ENCODE results near the gene ALG8. TPM values are rescaled to one million over a fixed set of nuclear protein-coding genes. Genes with fewer than 3 reads are reported as not detected.
"Not testable (repeated sequence)": the region's sequence is repeated elsewhere in the genome, so short reads cannot be mapped to it uniquely, and the experiment has no call there.

The ALG8 gene
- total RNA-seq, result 10 to 100 TPM; 42.9 to 72.1 TPM

- DNase-seq (ENCODE audit: low spot score in 2 of 2), result peak; percentile 96 to 97
- Mint-ChIP-seq H3K27ac (peak within 1 kb of the TSS; percentile 91 to 94), H3K36me3 (peaks cover 32 to 52% of the 10 kb centered on the region in 2 donors), H3K9me3 (no peaks in the 10 kb centered on the region)
- peak; percentile 93 to 97 for ATAC-seq
Measured at GRCh38 chr11:78139422-78140391, at the start of gene ALG8. TSS of gene ALG8 (minus strand) at chr11:78139626. CDS start at chr11:78139588, 38 bp downstream.

GRCh38 chr11:78188286-78189173 lies 49.1 kb upstream of the ALG8 start, which contains the start of the genes KCTD21 and USP35:
TSS of gene KCTD21 (minus strand) at chr11:78188626. CDS start at chr11:78174554, 14,072 bp downstream.
TSS of gene USP35 (plus strand) at chr11:78188919. CDS start at chr11:78196246, 7,327 bp downstream.
- peaks cover 25 to 26% of the 10 kb centered on the region in 2 donors for H3K36me3 Mint-ChIP-seq
- ATAC-seq (peak; percentile 79 to 90), DNase-seq (ENCODE audit: low spot score in 2 of 2) (peak; percentile 91 to 92)
- H3K27ac Mint-ChIP-seq, result peak within 1 kb of the TSS; percentile 97 to 99
- H3K9me3 Mint-ChIP-seq, result no peaks in the 10 kb centered on the region

- H3K36me3 Mint-ChIP-seq, result peaks cover 28 to 32% of the 10 kb centered on the region in 2 donors
- DNase-seq (ENCODE audit: low spot score in 2 of 2) (peak; percentile 76 to 90), ATAC-seq (peak; percentile 78 to 82)
- peak overlapping the region; percentile 97 to 99 for H3K27ac Mint-ChIP-seq
- no peaks in the 10 kb centered on the region for H3K9me3 Mint-ChIP-seq
Measured at GRCh38 chr11:78187366-78188285, 48.2 kb upstream of the ALG8 start.

GRCh38 chr11:78181185-78181584 lies 41.8 kb upstream of the ALG8 start:
- no peak overlapping the region for H3K27ac Mint-ChIP-seq
- no peak for ATAC-seq
- H3K9me3 Mint-ChIP-seq, result peaks cover 0 to 11% of the 10 kb centered on the region in 2 donors
- DNase-seq (ENCODE audit: low spot score in 2 of 2), result no peak
- H3K36me3 Mint-ChIP-seq, result peaks cover 6 to 37% of the 10 kb centered on the region in 2 donors

GRCh38 chr11:78180751-78181150 lies 41.3 kb upstream of the ALG8 start:
- Mint-ChIP-seq H3K36me3 (peaks cover 6 to 40% of the 10 kb centered on the region in 2 donors), H3K27ac (no peak overlapping the region), H3K9me3 (peaks cover 0 to 13% of the 10 kb centered on the region in 2 donors)
- DNase-seq (ENCODE audit: low spot score in 2 of 2) (no peak), ATAC-seq (peak in 1 of 2 donors; percentile 45)

- DNase-seq (ENCODE audit: low spot score in 2 of 2), result no peak
- H3K36me3 Mint-ChIP-seq, result peaks cover 6 to 40% of the 10 kb centered on the region in 2 donors
- H3K9me3 Mint-ChIP-seq, result peaks cover 0 to 13% of the 10 kb centered on the region in 2 donors
- ATAC-seq, result peak in 1 of 2 donors; percentile 34
- H3K27ac Mint-ChIP-seq, result peak overlapping the region; percentile 41 to 62
Measured at GRCh38 chr11:78179459-78180071, 40.1 kb upstream of the ALG8 start.

- Mint-ChIP-seq H3K36me3 (peaks cover 9 to 38% of the 10 kb centered on the region in 2 donors), H3K9me3 (peaks cover 0 to 13% of the 10 kb centered on the region in 2 donors), H3K27ac (peak overlapping the region in 1 of 2 donors; percentile 63)
- DNase-seq (ENCODE audit: low spot score in 2 of 2) (no peak), ATAC-seq (no peak)
Measured at GRCh38 chr11:78177216-78177615, 37.8 kb upstream of the ALG8 start.

- Mint-ChIP-seq H3K27ac (no peak overlapping the region), H3K9me3 (peaks cover 0 to 13% of the 10 kb centered on the region in 2 donors)
Measured at GRCh38 chr11:78176605-78177141, 37.2 kb upstream of the ALG8 start.

GRCh38 chr11:78175862-78176261 lies 36.4 kb upstream of the ALG8 start:
- DNase-seq (ENCODE audit: low spot score in 2 of 2); H3K9me3 Mint-ChIP-seq; H3K27ac Mint-ChIP-seq; ATAC-seq: not testable (repeated sequence)
- peaks cover 9 to 31% of the 10 kb centered on the region in 2 donors for H3K36me3 Mint-ChIP-seq

More at GRCh38 chr11:78176605-78177141, 37.2 kb upstream of the ALG8 start:
- peaks cover 9 to 38% of the 10 kb centered on the region in 2 donors for H3K36me3 Mint-ChIP-seq
- ATAC-seq (no peak), DNase-seq (ENCODE audit: low spot score in 2 of 2) (no peak)

- no peak overlapping the region for H3K27ac Mint-ChIP-seq
- H3K36me3 Mint-ChIP-seq, result peaks cover 9 to 22% of the 10 kb centered on the region in 2 donors
- peak in 1 of 2 donors; percentile 18 for ATAC-seq
- peaks cover 0 to 5% of the 10 kb centered on the region in 2 donors for H3K9me3 Mint-ChIP-seq
- no peak for DNase-seq (ENCODE audit: low spot score in 2 of 2)
Measured at GRCh38 chr11:78171951-78172350, 32.5 kb upstream of the ALG8 start.

- H3K27ac Mint-ChIP-seq, result peak overlapping the region in 1 of 2 donors; percentile 16
- peaks cover 0 to under 1% of the 10 kb centered on the region in 2 donors for H3K9me3 Mint-ChIP-seq
- no peak for DNase-seq (ENCODE audit: low spot score in 2 of 2)
- H3K36me3 Mint-ChIP-seq, result peaks cover 9 to 12% of the 10 kb centered on the region in 2 donors
- ATAC-seq, result no peak
Measured at GRCh38 chr11:78170874-78171549, 31.6 kb upstream of the ALG8 start.

- Mint-ChIP-seq H3K27ac (peak overlapping the region in 1 of 2 donors; percentile 16), H3K9me3 (no peaks in the 10 kb centered on the region), H3K36me3 (peaks cover 9 to 11% of the 10 kb centered on the region in 2 donors)
- ATAC-seq (no peak), DNase-seq (ENCODE audit: low spot score in 2 of 2) (no peak)
Measured at GRCh38 chr11:78170413-78170812, 31.0 kb upstream of the ALG8 start.

GRCh38 chr11:78168539-78169477 lies 29.4 kb upstream of the ALG8 start:
- ATAC-seq (no peak), DNase-seq (ENCODE audit: low spot score in 2 of 2) (no peak)
- H3K9me3 Mint-ChIP-seq, result no peaks in the 10 kb centered on the region
- H3K27ac Mint-ChIP-seq, result peak overlapping the region in 1 of 2 donors; percentile 34
- H3K36me3 Mint-ChIP-seq, result peaks cover 4 to 5% of the 10 kb centered on the region in 2 donors

Data from activated naive CD4-positive, alpha-beta T cell treated with anti-CD3 and anti-CD28 coated beads, Interleukin-2, amount 50 U/mL, for 72 hours (primary cell).